Caco-2 (cell line): ENCODE measurements around the gene SBF2. TPM values are rescaled to one million over a fixed set of nuclear protein-coding genes. Genes with fewer than 3 reads are reported as not detected.

ENCODE experiments used
- BruUV-seq: library from RNA; stranded (reverse); fragments of 400-500 nt; replicated peaks from 2 replicates; lab custom pipeline; 2021; lab: Mats Ljungman, UMichigan
- CTCF ChIA-PET: fragments of 300-600 bp; sonication (Branson Sonifier 250); formaldehyde crosslinking; loops from one replicate; lab custom pipeline; 2022; ENCODE audit warnings: antibody characterized with exemption; lab: Charles Lee
- POLR2A ChIA-PET: fragments of 300-600 bp; sonication (Branson Sonifier 250); formaldehyde crosslinking; loops from one replicate; lab custom pipeline; 2022; ENCODE audit warnings: antibody characterized with exemption; lab: Charles Lee
- DNase-seq, 2 experiments: peaks; one replicate each; pipeline versions ENCODE4 v3.0.0 to v3.0.0-alpha.2; 2020 to 2022
- H3K27me3 ChIP-seq: replicated peaks from 2 replicates; pipeline ENCODE4 v1.6.0; 2011; ENCODE audit warnings: low read length; ENCODE audit not compliant: control insufficient read depth, insufficient read depth
- H3K36me3 ChIP-seq: 2 replicates; pipeline ENCODE4 v1.5.1; 2011; ENCODE audit warnings: low read length; ENCODE audit not compliant: control insufficient read depth, insufficient read depth
- H3K4me1 ChIP-seq: fragments of 250-450 bp; sonication (Bioruptor Pico); 2 replicates; pipeline ENCODE4 v1.5.1; 2020; ENCODE audit warnings: mild to moderate bottlenecking
- H3K4me3 ChIP-seq: 2 replicates; pipeline ENCODE4 v1.5.1; 2011; ENCODE audit warnings: low read depth, mild to moderate bottlenecking, control low read depth, low read length
- H3K9me3 ChIP-seq: fragments of 250-450 bp; sonication (Bioruptor Pico); 2 replicates; pipeline ENCODE4 v1.5.1; 2020; ENCODE audit warnings: mild to moderate bottlenecking, moderate library complexity
- H3K27ac Mint-ChIP-seq: one replicate; pipeline ENCODE4 v1.8.0; 2022; ENCODE audit warnings: mixed read lengths; ENCODE audit not compliant: unreplicated experiment
- H3K27me3 Mint-ChIP-seq: one replicate; pipeline ENCODE4 v1.8.0; 2022; ENCODE audit warnings: mixed read lengths; ENCODE audit not compliant: insufficient read depth, unreplicated experiment
- H3K36me3 Mint-ChIP-seq: one replicate; pipeline ENCODE4 v1.8.0; 2022; ENCODE audit warnings: mild to moderate bottlenecking, mixed read lengths; ENCODE audit not compliant: insufficient read depth, unreplicated experiment
- H3K4me1 Mint-ChIP-seq: one replicate; pipeline ENCODE4 v1.8.0; 2022; ENCODE audit warnings: low read depth, mixed read lengths; ENCODE audit not compliant: unreplicated experiment
- H3K4me3 Mint-ChIP-seq: one replicate; pipeline ENCODE4 v1.8.0; 2022; ENCODE audit warnings: mild to moderate bottlenecking, moderate library complexity, mixed read lengths; ENCODE audit not compliant: unreplicated experiment
- H3K9me3 Mint-ChIP-seq: one replicate; pipeline ENCODE4 v1.8.0; 2022; ENCODE audit warnings: mixed read lengths; ENCODE audit not compliant: unreplicated experiment
- intact Hi-C: fragments of 100-400 bp; cut with micrococcal nuclease; formaldehyde crosslinking; loops from one replicate; pipeline ENCODE4 v1.10.0; 2022; ENCODE audit not compliant: unreplicated experiment
- total RNA-seq: library from RNA; stranded (reverse); gene quantifications from 2 replicates; pipeline ENCODE4 v1.2.3, GENCODE V29; 2022
- TF ChIP-seq, protein P1 (sequence below), 2 experiments: fragments of 200-600 bp in 1 of 2; IDR thresholded peaks; 1 replicate in 1 of 2; 2 replicates in 1 of 2; pipeline versions ENCODE4 v1.5.1 to v1.8.0; 2011 to 2022; ENCODE audit warnings: antibody characterized with exemption in 1 of 2, control low read depth in 1 of 2, inconsistent platforms in 1 of 2, low read depth in 1 of 2, low read length in 1 of 2, mild to moderate bottlenecking in 1 of 2, moderate library complexity in 1 of 2; ENCODE audit not compliant: insufficient read depth in 1 of 2, severe bottlenecking in 1 of 2, unreplicated experiment in 1 of 2

The SBF2 gene
- total RNA-seq, 1 experiment from 2014 or later, result 72.2 TPM

DNA sequence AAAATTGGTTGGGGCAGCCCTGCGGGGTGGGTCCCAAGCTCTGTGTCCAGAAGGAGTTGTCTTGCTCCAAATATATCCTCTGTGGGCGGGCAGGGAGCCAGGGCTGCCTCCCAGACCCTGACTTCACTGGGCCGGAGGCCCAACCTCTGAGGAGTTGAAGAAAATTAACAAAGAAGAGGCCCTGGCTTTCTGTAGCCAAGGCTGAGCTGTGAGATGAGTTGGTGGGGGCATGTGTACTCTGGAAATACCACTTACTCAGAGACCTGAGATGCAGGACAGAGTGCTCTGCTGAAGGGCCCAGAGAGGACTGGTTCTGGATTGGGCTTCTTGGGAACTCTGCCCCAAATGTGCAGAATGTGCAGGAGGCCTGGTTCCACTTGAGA lies 533.8 kb downstream of the SBF2 start:
- Mint-ChIP-seq H3K4me3 (peak overlapping the region; percentile 86), H3K4me1 (peaks cover 42% of the 10 kb centered on the region), H3K27me3 (no peaks in the 10 kb centered on the region), H3K27ac (peak overlapping the region; percentile 79), H3K36me3 (peaks cover 29% of the 10 kb centered on the region), H3K9me3 (no peaks in the 10 kb centered on the region)
- no peak for DNase-seq
- intact Hi-C loops, result no loop called here
- Histone ChIP-seq H3K36me3 (no peaks in the 10 kb centered on the region), H3K9me3 (no peaks in the 10 kb centered on the region), H3K27me3 (no peaks in the 10 kb centered on the region), H3K4me3 (no peak overlapping the region), H3K4me1 (peaks cover 17% of the 10 kb centered on the region)
- no TSS peak for BruUV-seq
- TF ChIP-seq, protein P1, sequence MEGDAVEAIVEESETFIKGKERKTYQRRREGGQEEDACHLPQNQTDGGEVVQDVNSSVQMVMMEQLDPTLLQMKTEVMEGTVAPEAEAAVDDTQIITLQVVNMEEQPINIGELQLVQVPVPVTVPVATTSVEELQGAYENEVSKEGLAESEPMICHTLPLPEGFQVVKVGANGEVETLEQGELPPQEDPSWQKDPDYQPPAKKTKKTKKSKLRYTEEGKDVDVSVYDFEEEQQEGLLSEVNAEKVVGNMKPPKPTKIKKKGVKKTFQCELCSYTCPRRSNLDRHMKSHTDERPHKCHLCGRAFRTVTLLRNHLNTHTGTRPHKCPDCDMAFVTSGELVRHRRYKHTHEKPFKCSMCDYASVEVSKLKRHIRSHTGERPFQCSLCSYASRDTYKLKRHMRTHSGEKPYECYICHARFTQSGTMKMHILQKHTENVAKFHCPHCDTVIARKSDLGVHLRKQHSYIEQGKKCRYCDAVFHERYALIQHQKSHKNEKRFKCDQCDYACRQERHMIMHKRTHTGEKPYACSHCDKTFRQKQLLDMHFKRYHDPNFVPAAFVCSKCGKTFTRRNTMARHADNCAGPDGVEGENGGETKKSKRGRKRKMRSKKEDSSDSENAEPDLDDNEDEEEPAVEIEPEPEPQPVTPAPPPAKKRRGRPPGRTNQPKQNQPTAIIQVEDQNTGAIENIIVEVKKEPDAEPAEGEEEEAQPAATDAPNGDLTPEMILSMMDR (IDR thresholded peaks at IDR 0.05; ENCODE audit: insufficient read depth in 1 of 2, low read depth in 1 of 2, low read length in 1 of 2, severe bottlenecking in 1 of 2, unreplicated experiment in 1 of 2), result no peak
- ChIA-PET CTCF (interaction anchor here (1.2 to 2.3 kb wide), 4 partner anchors 102 to 544 kb away, joined by 4 to 11 read pairs (median 5); no protein-coding TSS in a partner anchor), POLR2A (interaction anchor here (0.9 to 1.3 kb wide), 2 partner anchors 544 to 545 kb away, joined by 3 to 6 read pairs; partner anchors contain the start of gene ADM)

DNA sequence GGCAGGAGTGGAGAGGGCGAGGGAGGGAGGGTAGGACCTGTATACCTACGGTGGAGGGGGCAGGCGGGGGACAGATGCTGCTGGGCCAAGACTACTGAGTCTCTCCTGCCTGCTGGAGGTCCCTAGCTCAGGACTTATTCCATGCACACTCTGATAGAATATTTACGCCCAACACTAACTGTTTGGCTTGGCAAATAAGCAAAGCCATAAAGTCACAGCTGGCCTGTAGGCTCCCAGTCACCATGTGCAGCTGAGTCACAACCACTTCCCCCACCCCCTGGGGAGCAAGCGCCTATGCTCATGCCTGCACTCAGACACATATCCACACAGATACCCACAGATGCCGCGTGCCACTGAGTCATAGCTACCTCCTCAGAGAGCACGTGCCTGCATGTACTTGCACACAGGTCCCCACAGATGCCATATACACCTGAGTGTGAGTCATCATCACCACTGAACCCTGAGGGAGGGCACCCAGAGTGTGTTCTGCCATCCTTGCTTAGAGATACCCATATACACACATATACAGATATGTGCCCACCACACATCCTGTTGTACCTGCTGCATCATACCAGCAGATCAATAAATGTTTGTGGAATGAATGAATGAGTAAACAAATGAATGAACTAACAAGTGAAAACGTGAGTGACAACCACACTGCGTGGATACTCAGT lies 534.4 kb downstream of the SBF2 start:
- Histone ChIP-seq H3K27me3 (no peaks in the 10 kb centered on the region), H3K9me3 (no peaks in the 10 kb centered on the region), H3K36me3 (no peaks in the 10 kb centered on the region), H3K4me1 (peaks cover 13% of the 10 kb centered on the region), H3K4me3 (peak overlapping the region; percentile 70)
- H3K4me3 Mint-ChIP-seq, result peak overlapping the region; percentile 86
- no peaks in the 10 kb centered on the region for H3K9me3 Mint-ChIP-seq
- peak overlapping the region; percentile 79 for H3K27ac Mint-ChIP-seq
- peaks cover 37% of the 10 kb centered on the region for H3K4me1 Mint-ChIP-seq
- ChIA-PET POLR2A (interaction anchor here (0.9 to 1.4 kb wide), 4 partner anchors 223 to 607 kb away, joined by 3 to 6 read pairs (median 3); partner anchors contain the start of gene ADM), CTCF (interaction anchor here (1.0 to 2.3 kb wide), 5 partner anchors 88 to 544 kb away, joined by 4 to 11 read pairs (median 5); no protein-coding TSS in a partner anchor)
- TF ChIP-seq, protein P1 (IDR thresholded peaks at IDR 0.05; ENCODE audit: insufficient read depth in 1 of 2, low read depth in 1 of 2, low read length in 1 of 2, severe bottlenecking in 1 of 2, unreplicated experiment in 1 of 2), result no peak
- intact Hi-C loops, result loop anchor here (1.0 to 10.0 kb wide), 6 partner anchors 65 to 545 kb away; no protein-coding TSS in a partner anchor
- no peaks in the 10 kb centered on the region for H3K27me3 Mint-ChIP-seq
- peak; percentile 70 to 84 for DNase-seq
- BruUV-seq, result TSS peak; percentile 34
- H3K36me3 Mint-ChIP-seq, result peaks cover 30% of the 10 kb centered on the region

DNA sequence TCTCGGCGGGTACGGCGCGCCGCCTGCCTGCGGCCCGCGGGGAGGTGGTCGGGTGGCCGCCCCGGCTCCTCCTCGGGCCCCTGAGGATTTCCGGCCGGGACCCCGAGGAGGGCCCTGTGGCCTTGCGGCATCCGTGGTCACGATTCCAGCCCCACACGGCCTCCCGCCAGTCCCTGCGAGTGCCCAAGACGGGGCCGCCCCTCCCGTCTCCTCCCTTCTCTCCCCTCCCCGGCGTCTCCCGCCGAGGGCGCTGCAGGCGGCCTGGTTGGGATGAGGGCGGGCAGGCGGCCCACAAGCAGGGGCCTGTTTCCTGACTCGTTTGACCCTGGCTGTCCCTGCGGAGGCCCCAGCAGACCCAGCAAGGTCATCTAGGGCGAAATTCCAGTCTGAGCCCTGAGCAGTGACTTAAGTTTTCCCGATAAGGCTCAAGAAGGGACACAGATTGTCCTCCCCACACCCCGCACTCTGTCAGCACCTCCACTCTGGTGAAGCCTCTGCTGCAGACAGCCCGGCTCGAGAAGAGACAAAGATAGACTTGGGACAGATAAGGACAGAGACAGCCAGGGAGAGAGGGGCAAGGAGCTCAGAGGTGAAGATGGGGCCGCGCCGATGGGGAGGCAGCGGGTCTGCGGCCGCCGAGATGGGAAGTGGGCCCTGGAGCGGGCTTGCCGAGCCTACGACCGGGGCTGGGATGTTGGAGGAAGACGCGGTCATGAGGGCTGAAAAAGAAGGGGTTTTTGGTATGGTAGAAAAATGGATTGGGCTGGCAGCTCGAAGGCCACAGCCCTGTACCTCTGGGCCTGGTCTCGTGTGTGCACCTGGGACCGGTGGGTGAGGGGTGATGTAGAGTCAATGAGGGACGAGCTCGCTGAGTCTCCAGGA lies 535.1 kb downstream of the SBF2 start:
- peak overlapping the region; percentile 70 for H3K4me3 ChIP-seq
- Mint-ChIP-seq H3K4me3 (peak overlapping the region; percentile 86), H3K27ac (peak overlapping the region; percentile 79), H3K9me3 (no peaks in the 10 kb centered on the region), H3K36me3 (peaks cover 32% of the 10 kb centered on the region), H3K4me1 (peaks cover 32% of the 10 kb centered on the region), H3K27me3 (no peaks in the 10 kb centered on the region)
- TF ChIP-seq, protein P1 (IDR thresholded peaks at IDR 0.05; ENCODE audit: insufficient read depth in 1 of 2, low read depth in 1 of 2, low read length in 1 of 2, severe bottlenecking in 1 of 2, unreplicated experiment in 1 of 2), result peak in 1 of 2 experiments; percentile 49
- POLR2A ChIA-PET, result interaction anchor here (0.5 to 1.4 kb wide), 8 partner anchors 29 to 607 kb away, joined by 3 to 6 read pairs (median 3); partner anchors contain the start of gene ADM
- DNase-seq, result peak; percentile 92 to 93
- CTCF ChIA-PET, result interaction anchor here (0.5 to 2.3 kb wide), 10 partner anchors 89 to 563 kb away, joined by 3 to 11 read pairs (median 4); no protein-coding TSS in a partner anchor
- H3K36me3 ChIP-seq, result no peaks in the 10 kb centered on the region
- no peaks in the 10 kb centered on the region for H3K9me3 ChIP-seq
- H3K4me1 ChIP-seq, result peaks cover 13% of the 10 kb centered on the region
- H3K27me3 ChIP-seq, result no peaks in the 10 kb centered on the region
- no TSS peak for BruUV-seq
- intact Hi-C loops, result loop anchor here (1.0 to 10.0 kb wide), 8 partner anchors 66 to 564 kb away; no protein-coding TSS in a partner anchor
